Thoracic aorta (tissue), 2 donors: ENCODE results near the gene PJA1. TPM values are rescaled to one million over a fixed set of nuclear protein-coding genes. Genes with fewer than 3 reads are reported as not detected.

ENCODE experiments used
- ATAC-seq: fragments of 150-250 bp; one replicate; pipeline ENCODE4 v1.8.0; 2017; ENCODE audit warnings: low read depth; ENCODE audit not compliant: insufficient number of reproducible peaks, low FRiP score
- DNase-seq: peaks from one replicate; pipeline ENCODE4 v3.0.0-alpha.2; 2020; ENCODE audit warnings: low spot score
- H3K27ac ChIP-seq, 2 donors: fragments of 200-600 bp; sonication (generic); 1 replicate in 1 of 2; 2 replicates in 1 of 2; pipeline ENCODE4 v1.5.1; 2016; ENCODE audit warnings: mild to moderate bottlenecking in 2 of 2, moderate library complexity in 2 of 2
- H3K27me3 ChIP-seq: fragments of 200-600 bp; sonication (generic); replicated peaks from 2 replicates; pipeline ENCODE4 v1.6.0; 2016; ENCODE audit warnings: mild to moderate bottlenecking; ENCODE audit not compliant: insufficient read depth
- H3K36me3 ChIP-seq: fragments of 200-600 bp; sonication (generic); one replicate; pipeline ENCODE4 v1.5.1; 2016
- H3K4me1 ChIP-seq, 2 donors: fragments of 200-600 bp; sonication (generic); 1 replicate in 1 of 2; 2 replicates in 1 of 2; pipeline versions ENCODE4 v1.5.1 to v1.6.0; 2016; ENCODE audit warnings: low read depth in 2 of 2, mild to moderate bottlenecking in 1 of 2; ENCODE audit not compliant: control insufficient read depth in 1 of 2
- H3K4me3 ChIP-seq: fragments of 200-600 bp; sonication (generic); 2 replicates; pipeline ENCODE4 v1.5.1; 2016; ENCODE audit warnings: mild to moderate bottlenecking
- H3K9me3 ChIP-seq: fragments of 200-600 bp; sonication (generic); 2 replicates; pipeline ENCODE4 v1.5.1; 2016
- total RNA-seq, 2 donors: library from RNA; depleted of rRNA; stranded (reverse); fragments of >200 nt; gene quantifications; one replicate each; pipeline versions ENCODE4 v1.1.0 to v1.2.3, GENCODE V29; 2016
- TF ChIP-seq, protein P1 (sequence below): fragments of 200-600 bp; sonication (generic); IDR thresholded peaks from one replicate; pipeline ENCODE4 v1.5.1; 2019; ENCODE audit warnings: antibody characterized with exemption

The PJA1 gene
- total RNA-seq, 2 donors from 2014 or later, result 16.2 to 19.0 TPM

DNA sequence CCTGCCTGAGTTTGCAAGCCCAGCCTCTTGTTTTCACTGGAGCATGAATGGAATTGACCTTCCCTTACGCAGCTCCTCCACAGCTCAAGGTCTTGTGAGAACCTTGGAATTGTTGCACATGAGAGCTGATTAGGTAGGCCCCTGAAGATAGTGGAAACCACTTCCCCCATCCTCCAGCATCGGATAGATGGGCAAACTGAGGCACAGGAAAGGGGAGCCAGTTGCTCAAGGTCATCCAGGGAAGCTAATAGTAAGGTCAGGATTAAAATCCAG, 27.2 kb downstream of the PJA1 start:
- DNase-seq (no peak), ATAC-seq (no peak)
- Histone ChIP-seq H3K36me3 (no peaks in the 10 kb centered on the region), H3K27me3 (no peaks in the 10 kb centered on the region), H3K4me3 (no peak overlapping the region), H3K4me1 (peaks cover 0 to 5% of the 10 kb centered on the region in 2 donors), H3K27ac (no peak overlapping the region), H3K9me3 (no peaks in the 10 kb centered on the region)
- TF ChIP-seq, protein P1, sequence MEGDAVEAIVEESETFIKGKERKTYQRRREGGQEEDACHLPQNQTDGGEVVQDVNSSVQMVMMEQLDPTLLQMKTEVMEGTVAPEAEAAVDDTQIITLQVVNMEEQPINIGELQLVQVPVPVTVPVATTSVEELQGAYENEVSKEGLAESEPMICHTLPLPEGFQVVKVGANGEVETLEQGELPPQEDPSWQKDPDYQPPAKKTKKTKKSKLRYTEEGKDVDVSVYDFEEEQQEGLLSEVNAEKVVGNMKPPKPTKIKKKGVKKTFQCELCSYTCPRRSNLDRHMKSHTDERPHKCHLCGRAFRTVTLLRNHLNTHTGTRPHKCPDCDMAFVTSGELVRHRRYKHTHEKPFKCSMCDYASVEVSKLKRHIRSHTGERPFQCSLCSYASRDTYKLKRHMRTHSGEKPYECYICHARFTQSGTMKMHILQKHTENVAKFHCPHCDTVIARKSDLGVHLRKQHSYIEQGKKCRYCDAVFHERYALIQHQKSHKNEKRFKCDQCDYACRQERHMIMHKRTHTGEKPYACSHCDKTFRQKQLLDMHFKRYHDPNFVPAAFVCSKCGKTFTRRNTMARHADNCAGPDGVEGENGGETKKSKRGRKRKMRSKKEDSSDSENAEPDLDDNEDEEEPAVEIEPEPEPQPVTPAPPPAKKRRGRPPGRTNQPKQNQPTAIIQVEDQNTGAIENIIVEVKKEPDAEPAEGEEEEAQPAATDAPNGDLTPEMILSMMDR, result no peak

- peaks cover 0 to 5% of the 10 kb centered on the region in 2 donors for H3K4me1 ChIP-seq
- TF ChIP-seq, protein P1, result no peak
- H3K27ac ChIP-seq, result no peak overlapping the region
- H3K36me3 ChIP-seq, result no peaks in the 10 kb centered on the region
- H3K9me3 ChIP-seq, result no peaks in the 10 kb centered on the region
- H3K27me3 ChIP-seq, result no peaks in the 10 kb centered on the region
- ATAC-seq (no peak), DNase-seq (no peak)
- H3K4me3 ChIP-seq, result peak overlapping the region; percentile 63
Measured at GRCh38 chrX:69137371-69138117, 27.7 kb downstream of the PJA1 start.

- TF ChIP-seq, protein P1, result no peak
- Histone ChIP-seq H3K27me3 (no peaks in the 10 kb centered on the region), H3K9me3 (no peaks in the 10 kb centered on the region), H3K4me3 (peak overlapping the region; percentile 63), H3K27ac (no peak overlapping the region), H3K4me1 (peaks cover 0 to 5% of the 10 kb centered on the region in 2 donors), H3K36me3 (no peaks in the 10 kb centered on the region)
- no peak for DNase-seq
- no peak for ATAC-seq
Measured at GRCh38 chrX:69136546-69137331, 28.5 kb downstream of the PJA1 start.

GRCh38 chrX:69133921-69134542, 31.2 kb downstream of the PJA1 start:
- Histone ChIP-seq H3K4me3 (no peak overlapping the region), H3K9me3 (no peaks in the 10 kb centered on the region), H3K36me3 (no peaks in the 10 kb centered on the region), H3K27ac (no peak overlapping the region), H3K4me1 (peaks cover 0 to 5% of the 10 kb centered on the region in 2 donors), H3K27me3 (no peaks in the 10 kb centered on the region)
- ATAC-seq (no peak), DNase-seq (no peak)
- TF ChIP-seq, protein P1, result peak; percentile 16

GRCh38 chrX:69131886-69132285, 33.4 kb downstream of the PJA1 start:
- Histone ChIP-seq H3K27me3 (no peaks in the 10 kb centered on the region), H3K4me1 (peaks cover 0 to 5% of the 10 kb centered on the region in 2 donors), H3K36me3 (no peaks in the 10 kb centered on the region), H3K27ac (no peak overlapping the region), H3K9me3 (no peaks in the 10 kb centered on the region), H3K4me3 (no peak overlapping the region)
- no peak for ATAC-seq
- no peak for DNase-seq
- TF ChIP-seq, protein P1, result no peak
